Nephron progenitor cell (in vitro differentiated cells): ENCODE data around the gene SHBG.
A peak's percentile ranks its signal among the peaks of the same experiment; 100 is the strongest.
"Not testable (repeated sequence)": the region's sequence is repeated elsewhere in the genome, so short reads cannot be mapped to it uniquely, and the experiment has no call there.

Experiments used
- DNase-seq: peaks from one replicate; pipeline ENCODE4 v3.0.0; 2021
- H3K27ac Mint-ChIP-seq: 2 replicates; pipeline ENCODE4 v1.8.0; 2021; ENCODE audit warnings: mild to moderate bottlenecking, moderate library complexity, mixed read lengths
- H3K27me3 Mint-ChIP-seq: 2 replicates; pipeline ENCODE4 v1.8.0; 2021; ENCODE audit warnings: mild to moderate bottlenecking, low read depth, mixed read lengths; ENCODE audit not compliant: poor library complexity
- H3K36me3 Mint-ChIP-seq: 2 replicates; pipeline ENCODE4 v1.8.0; 2021; ENCODE audit warnings: low read depth, mixed read lengths
- H3K4me1 Mint-ChIP-seq: 2 replicates; pipeline ENCODE4 v1.8.0; 2021; ENCODE audit warnings: mixed read lengths
- H3K4me3 Mint-ChIP-seq: 2 replicates; pipeline ENCODE4 v1.8.0; 2021; ENCODE audit warnings: mild to moderate bottlenecking, moderate library complexity, mixed read lengths
- H3K9me3 Mint-ChIP-seq: 2 replicates; pipeline ENCODE4 v1.8.0; 2021; ENCODE audit warnings: mild to moderate bottlenecking, moderate library complexity, mixed read lengths
- TF ChIP-seq, protein P1 (sequence below): fragments of 200-600 bp; sonication (generic); IDR thresholded peaks from 2 replicates; pipeline ENCODE4 v1.5.0; 2021; ENCODE audit warnings: antibody characterized with exemption

Gene SHBG

DNA sequence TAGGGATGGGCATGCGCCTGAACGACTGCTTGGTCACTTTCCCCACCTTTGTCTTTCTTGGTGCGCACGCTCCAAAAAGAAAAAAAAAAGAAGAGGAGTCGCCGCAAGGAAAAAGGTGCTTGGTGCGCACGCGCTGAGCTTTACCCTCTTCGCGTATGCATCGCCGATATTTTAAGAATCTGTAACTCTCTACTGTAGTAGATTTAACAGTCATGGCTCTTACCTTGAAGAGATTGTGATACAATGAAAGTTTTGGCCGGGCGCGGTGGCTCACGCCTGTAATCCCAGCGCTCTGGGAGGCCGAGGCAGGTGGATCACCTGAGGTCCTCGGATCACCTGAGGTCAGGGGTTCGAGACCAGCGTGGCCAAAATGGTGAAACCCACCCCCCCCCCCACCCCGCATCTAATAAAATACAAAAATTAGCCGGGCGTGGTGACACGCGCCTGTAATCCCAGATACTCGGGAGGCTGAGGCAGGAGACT lies 14.6 kb upstream of the SHBG start:
- TF ChIP-seq, protein P1, sequence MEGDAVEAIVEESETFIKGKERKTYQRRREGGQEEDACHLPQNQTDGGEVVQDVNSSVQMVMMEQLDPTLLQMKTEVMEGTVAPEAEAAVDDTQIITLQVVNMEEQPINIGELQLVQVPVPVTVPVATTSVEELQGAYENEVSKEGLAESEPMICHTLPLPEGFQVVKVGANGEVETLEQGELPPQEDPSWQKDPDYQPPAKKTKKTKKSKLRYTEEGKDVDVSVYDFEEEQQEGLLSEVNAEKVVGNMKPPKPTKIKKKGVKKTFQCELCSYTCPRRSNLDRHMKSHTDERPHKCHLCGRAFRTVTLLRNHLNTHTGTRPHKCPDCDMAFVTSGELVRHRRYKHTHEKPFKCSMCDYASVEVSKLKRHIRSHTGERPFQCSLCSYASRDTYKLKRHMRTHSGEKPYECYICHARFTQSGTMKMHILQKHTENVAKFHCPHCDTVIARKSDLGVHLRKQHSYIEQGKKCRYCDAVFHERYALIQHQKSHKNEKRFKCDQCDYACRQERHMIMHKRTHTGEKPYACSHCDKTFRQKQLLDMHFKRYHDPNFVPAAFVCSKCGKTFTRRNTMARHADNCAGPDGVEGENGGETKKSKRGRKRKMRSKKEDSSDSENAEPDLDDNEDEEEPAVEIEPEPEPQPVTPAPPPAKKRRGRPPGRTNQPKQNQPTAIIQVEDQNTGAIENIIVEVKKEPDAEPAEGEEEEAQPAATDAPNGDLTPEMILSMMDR: no peak
- Mint-ChIP-seq H3K4me1 (peaks cover 38% of the 10 kb centered on the region), H3K4me3 (peak overlapping the region; percentile 85), H3K27me3 (peaks cover 15% of the 10 kb centered on the region), H3K9me3 (no peaks in the 10 kb centered on the region), H3K36me3 (peaks cover 20% of the 10 kb centered on the region), H3K27ac (peak overlapping the region; percentile 94)
- DNase-seq: no peak

DNA sequence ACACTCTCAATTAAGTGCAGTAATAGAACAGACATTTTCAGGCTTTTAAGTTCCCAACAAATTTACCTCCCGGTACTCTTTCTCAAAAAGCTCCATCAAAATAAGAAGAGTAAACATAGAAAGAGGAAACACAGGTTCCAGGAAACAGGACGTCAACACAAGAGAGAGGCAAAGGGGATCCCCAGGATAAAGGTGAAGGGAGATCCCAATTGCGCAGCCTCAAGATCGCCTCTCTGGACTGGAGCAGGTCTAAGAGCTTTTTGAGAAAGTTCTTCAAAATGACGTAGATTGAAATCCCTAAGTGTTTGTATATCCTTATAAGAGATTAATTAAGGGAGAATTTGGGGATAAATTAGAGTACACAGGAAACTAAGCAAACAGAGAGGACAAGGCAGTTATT lies 11.3 kb upstream of the SHBG start:
- no peak for DNase-seq
- H3K9me3 Mint-ChIP-seq: no peaks in the 10 kb centered on the region
- peaks cover 20% of the 10 kb centered on the region for H3K27me3 Mint-ChIP-seq
- H3K27ac Mint-ChIP-seq: no peak overlapping the region
- H3K36me3 Mint-ChIP-seq: no peaks in the 10 kb centered on the region
- TF ChIP-seq, protein P1: no peak
- peaks cover 5% of the 10 kb centered on the region for H3K4me1 Mint-ChIP-seq
- H3K4me3 Mint-ChIP-seq: no peak overlapping the region

DNA sequence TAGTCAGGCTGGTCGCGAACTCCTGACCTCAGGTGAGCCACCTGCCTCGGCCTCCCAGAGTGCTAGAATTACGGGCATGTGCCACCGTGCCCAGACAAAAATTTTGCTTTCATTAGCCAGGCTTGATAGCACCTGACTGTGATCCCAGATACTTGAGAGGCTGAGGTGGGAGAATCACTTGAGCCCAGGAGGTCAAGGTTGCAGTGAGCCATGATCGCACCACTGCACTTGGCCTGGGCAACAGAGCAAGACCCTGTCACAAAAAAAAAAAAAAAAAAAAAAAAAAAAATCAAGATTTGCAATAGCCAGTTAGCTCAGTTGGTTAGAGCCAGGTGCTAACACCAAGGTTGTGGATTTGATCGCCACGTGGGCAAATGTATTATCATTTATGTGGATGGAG lies 9.1 kb upstream of the SHBG start:
- H3K4me3 Mint-ChIP-seq: no peak overlapping the region
- TF ChIP-seq, protein P1: no peak
- H3K4me1 Mint-ChIP-seq: no peaks in the 10 kb centered on the region
- DNase-seq: no peak
- H3K9me3 Mint-ChIP-seq: no peaks in the 10 kb centered on the region
- no peak overlapping the region for H3K27ac Mint-ChIP-seq
- peaks cover 18% of the 10 kb centered on the region for H3K27me3 Mint-ChIP-seq
- no peaks in the 10 kb centered on the region for H3K36me3 Mint-ChIP-seq

DNA sequence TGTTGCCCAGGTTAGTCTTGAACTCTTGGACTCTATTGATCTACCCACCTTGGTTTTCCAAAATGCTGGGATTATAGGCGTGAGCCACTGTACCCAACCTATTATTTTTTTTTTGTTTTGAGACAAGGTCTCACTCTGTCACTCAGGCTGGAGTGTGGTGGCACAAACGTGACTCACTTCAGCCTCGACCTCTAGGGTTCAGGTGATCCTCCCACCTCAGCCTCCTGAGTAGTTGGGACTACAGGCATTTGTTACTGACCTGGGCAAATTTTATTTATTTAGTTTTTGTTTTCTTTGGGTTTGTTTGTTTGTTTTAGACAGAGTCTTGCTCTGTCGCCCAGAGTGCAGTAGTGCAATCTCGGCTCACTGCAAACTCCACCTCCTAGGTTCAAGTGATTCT lies 6.3 kb upstream of the SHBG start:
- Mint-ChIP-seq H3K4me3 (no peak overlapping the region), H3K9me3 (no peaks in the 10 kb centered on the region), H3K4me1 (peaks cover 11% of the 10 kb centered on the region), H3K27ac (no peak overlapping the region), H3K27me3 (peaks cover 14% of the 10 kb centered on the region), H3K36me3 (peaks cover 10% of the 10 kb centered on the region)
- TF ChIP-seq, protein P1: no peak
- DNase-seq: no peak

DNA sequence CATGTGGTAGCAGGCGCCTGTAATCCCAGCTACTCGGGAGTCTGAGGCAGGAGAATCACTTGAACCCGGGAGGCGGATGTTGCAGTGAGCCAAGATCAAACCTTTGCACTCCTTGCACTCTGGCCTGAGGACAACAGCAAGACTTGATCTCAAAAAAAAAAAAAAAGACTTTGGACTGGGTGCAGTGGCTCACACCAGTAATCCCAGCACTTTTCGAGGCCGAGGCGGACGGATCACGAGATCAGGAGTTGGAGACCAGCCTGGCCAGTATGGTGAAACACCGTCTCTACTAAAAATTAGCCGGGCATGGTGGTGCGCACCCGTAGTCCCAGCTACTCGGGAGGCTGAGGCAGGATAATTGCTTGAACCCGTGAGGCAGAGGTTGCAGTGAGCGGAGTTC lies 4.2 kb upstream of the SHBG start:
- not testable (repeated sequence) for H3K27me3 Mint-ChIP-seq, H3K36me3 Mint-ChIP-seq, H3K9me3 Mint-ChIP-seq, DNase-seq, H3K27ac Mint-ChIP-seq
- Mint-ChIP-seq H3K4me1 (peaks cover 26% of the 10 kb centered on the region), H3K4me3 (peak overlapping the region; percentile 92)

DNA sequence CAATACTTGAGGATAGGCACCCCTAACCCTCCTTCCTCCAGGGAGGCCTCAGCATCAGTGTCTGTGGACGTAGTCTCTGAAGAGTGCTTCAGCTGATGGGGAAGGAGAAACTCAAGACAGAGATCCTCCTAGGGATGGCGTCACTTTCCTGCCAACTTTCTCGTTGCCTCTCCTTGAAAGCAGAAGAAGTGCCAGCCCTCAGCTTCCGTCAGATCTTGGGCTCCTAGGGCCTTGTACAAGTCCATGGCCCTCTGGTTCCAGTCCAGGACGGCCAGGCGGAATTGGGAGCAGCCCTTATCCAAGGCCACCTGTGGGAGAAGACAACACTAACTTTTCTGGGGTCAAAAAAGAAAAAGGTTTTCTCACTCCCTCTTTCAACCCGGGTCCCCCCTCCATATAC lies 3.6 kb upstream of the SHBG start:
- Mint-ChIP-seq H3K36me3 (peaks cover 10% of the 10 kb centered on the region), H3K4me1 (peaks cover 30% of the 10 kb centered on the region), H3K9me3 (no peaks in the 10 kb centered on the region), H3K4me3 (peak overlapping the region; percentile 92), H3K27me3 (peaks cover 12% of the 10 kb centered on the region), H3K27ac (peak overlapping the region; percentile 98)
- DNase-seq: no peak
- TF ChIP-seq, protein P1: no peak
